H1 (cell line): ENCODE results near the gene SLC2A4RG. TPM values are rescaled to one million over a fixed set of nuclear protein-coding genes. Genes with fewer than 3 reads are reported as not detected.

Experiments
- CTCF ChIA-PET: fragments of 300-600 bp; sonication (Branson Sonifier 250); formaldehyde crosslinking; loops from one replicate; lab custom pipeline; 2021; ENCODE audit not compliant: partially characterized antibody; lab: Charles Lee
- POLR2A ChIA-PET: fragments of 300-600 bp; sonication (Branson Sonifier 250); formaldehyde crosslinking; loops from one replicate; lab custom pipeline; 2021; ENCODE audit warnings: inconsistent platforms; ENCODE audit not compliant: partially characterized antibody; lab: Charles Lee
- DNase-seq, 2 experiments: peaks; one replicate each; pipeline versions ENCODE4 v3.0.0 to v3.0.0-alpha.2; 2010 to 2022; ENCODE audit warnings: low spot score in 2 of 2, low read depth in 1 of 2, mixed read lengths in 1 of 2
- FAIRE-seq: peaks from 2 replicates; lab custom pipeline; 2011; peaks lifted over from hg19 to GRCh38; lab: Jason Lieb, UNC
- H2AFZ ChIP-seq: 2 replicates; pipeline ENCODE4 v1.8.1; 2012; ENCODE audit warnings: low read length, inconsistent platforms
- H2AK5ac ChIP-seq: 2 replicates; pipeline ENCODE4 v1.6.1; 2013; ENCODE audit warnings: low read depth, low read length
- H2BK120ac ChIP-seq: replicated peaks from 2 replicates; pipeline ENCODE3; 2013; ENCODE audit warnings: low read depth, low read length, inconsistent platforms
- H2BK12ac ChIP-seq: 2 replicates; pipeline ENCODE4 v1.6.1; 2013; ENCODE audit warnings: low read depth, low read length
- H2BK15ac ChIP-seq: 2 replicates; pipeline ENCODE4 v1.6.1; 2013; ENCODE audit warnings: low read length
- H2BK20ac ChIP-seq: 2 replicates; pipeline ENCODE4 v1.6.1; 2013; ENCODE audit warnings: low read length
- H2BK5ac ChIP-seq: 2 replicates; pipeline ENCODE4 v1.6.1; 2013; ENCODE audit warnings: low read depth, low read length
- H3K14ac ChIP-seq: 2 replicates; pipeline ENCODE4 v1.6.1; 2013; ENCODE audit warnings: inconsistent platforms; ENCODE audit not compliant: insufficient read length
- H3K18ac ChIP-seq: 2 replicates; pipeline ENCODE4 v1.6.1; 2013; ENCODE audit warnings: low read length; ENCODE audit errors: extremely low read depth
- H3K23ac ChIP-seq: 2 replicates; pipeline ENCODE4 v1.6.1; 2013; ENCODE audit warnings: inconsistent platforms; ENCODE audit not compliant: insufficient read length
- H3K23me2 ChIP-seq: 2 replicates; pipeline ENCODE4 v1.6.1; 2013; ENCODE audit warnings: low read depth, low read length
- H3K27ac ChIP-seq: 2 replicates; pipeline ENCODE4 v1.6.1; 2011; ENCODE audit warnings: low read depth, low read length, inconsistent platforms
- H3K27me3 ChIP-seq, 4 experiments: replicated peaks in 1 of 4; 1 replicate in 1 of 4; 2 replicates in 3 of 4; pipeline versions ENCODE4 v1.6.1 to v1.8.1; 2011 to 2013; ENCODE audit warnings: low read length in 3 of 4, mild to moderate bottlenecking in 3 of 4, inconsistent platforms in 2 of 4, mixed read lengths in 2 of 4, moderate library complexity in 1 of 4; ENCODE audit not compliant: control insufficient read depth in 3 of 4, insufficient read depth in 3 of 4; ENCODE audit errors: extremely low read depth in 1 of 4
- H3K36me3 ChIP-seq, 4 experiments: 2 replicates each; pipeline versions ENCODE4 v1.6.1 to v1.8.1; 2011 to 2013; ENCODE audit warnings: mild to moderate bottlenecking in 4 of 4, low read length in 3 of 4, moderate library complexity in 2 of 4, control low read depth in 1 of 4, inconsistent platforms in 1 of 4; ENCODE audit not compliant: insufficient read depth in 4 of 4, control insufficient read depth in 2 of 4
- H3K4ac ChIP-seq: replicated peaks from 2 replicates; pipeline ENCODE3; 2013; ENCODE audit warnings: low read length, low read depth, mixed read lengths, inconsistent platforms; ENCODE audit not compliant: insufficient read length
- H3K4me1 ChIP-seq, 4 experiments: replicated peaks in 1 of 4; 1 replicate in 1 of 4; 2 replicates in 3 of 4; pipeline versions ENCODE4 v1.6.1 to v1.8.1; 2011 to 2013; ENCODE audit warnings: low read length in 3 of 4, inconsistent platforms in 2 of 4, mixed read lengths in 1 of 4; ENCODE audit not compliant: insufficient read depth in 4 of 4, control insufficient read depth in 3 of 4
- H3K4me2 ChIP-seq, 2 experiments: 2 replicates each; pipeline versions ENCODE4 v1.6.1 to v1.8.1; 2011 to 2013; ENCODE audit warnings: low read depth in 2 of 2, low read length in 2 of 2, control low read depth in 1 of 2, inconsistent platforms in 1 of 2, mild to moderate bottlenecking in 1 of 2; ENCODE audit not compliant: insufficient read depth in 1 of 2
- H3K4me3 ChIP-seq, 4 experiments: fragments of 200-600, 300-600 bp in 1 of 4; sonication (generic), shearing (Covaris generic), sonication (Bioruptor Twin) in 1 of 4; 2 replicates each; pipeline versions ENCODE4 v1.5.1 to v1.8.1; 2011 to 2016; ENCODE audit warnings: low read length in 4 of 4, low read depth in 3 of 4, control low read depth in 2 of 4, inconsistent platforms in 2 of 4, mild to moderate bottlenecking in 2 of 4, mixed read lengths in 1 of 4, moderate library complexity in 1 of 4; ENCODE audit not compliant: insufficient read depth in 2 of 4; ENCODE audit errors: extremely low read depth in 1 of 4
- H3K56ac ChIP-seq: replicated peaks from 2 replicates; pipeline ENCODE3; 2013; ENCODE audit warnings: low read depth, mild to moderate bottlenecking, mixed read lengths, low read length, inconsistent platforms; ENCODE audit not compliant: insufficient read length
- H3K79me1 ChIP-seq: 2 replicates; pipeline ENCODE4 v1.6.1; 2013; ENCODE audit warnings: low read depth, low read length, control low read depth
- H3K79me2 ChIP-seq, 2 experiments: 2 replicates each; pipeline versions ENCODE4 v1.6.1 to v1.8.1; 2012 to 2013; ENCODE audit warnings: low read length in 2 of 2, mild to moderate bottlenecking in 2 of 2, inconsistent platforms in 1 of 2; ENCODE audit not compliant: insufficient read depth in 2 of 2, control insufficient read depth in 1 of 2
- H3K9ac ChIP-seq, 4 experiments: replicated peaks in 1 of 4; 1 replicate in 1 of 4; 2 replicates in 3 of 4; pipeline versions ENCODE4 v1.6.1 to v1.8.1; 2011 to 2013; ENCODE audit warnings: low read depth in 3 of 4, low read length in 3 of 4, control low read depth in 2 of 4, mild to moderate bottlenecking in 2 of 4, moderate library complexity in 2 of 4, inconsistent platforms in 1 of 4; ENCODE audit errors: extremely low read depth in 1 of 4
- H3K9me3 ChIP-seq, 2 experiments: 2 replicates each; pipeline versions ENCODE4 v1.6.1 to v1.8.1; 2012 to 2013; ENCODE audit warnings: mild to moderate bottlenecking in 2 of 2, moderate library complexity in 2 of 2, control low read depth in 1 of 2, inconsistent platforms in 1 of 2, low read depth in 1 of 2, low read length in 1 of 2, mixed read lengths in 1 of 2; ENCODE audit not compliant: insufficient read depth in 2 of 2
- H4K20me1 ChIP-seq, 2 experiments: replicated peaks in 1 of 2; 2 replicates each; pipeline versions ENCODE3 to v1.8.1; 2011 to 2013; ENCODE audit warnings: inconsistent platforms in 2 of 2, low read length in 2 of 2, mild to moderate bottlenecking in 1 of 2; ENCODE audit not compliant: insufficient read depth in 2 of 2, control insufficient read depth in 1 of 2
- H4K5ac ChIP-seq: 2 replicates; pipeline ENCODE4 v1.6.1; 2013; ENCODE audit warnings: low read length, low read depth, mixed read lengths, inconsistent platforms; ENCODE audit not compliant: insufficient read length
- H4K8ac ChIP-seq: 2 replicates; pipeline ENCODE4 v1.8.0; 2013; ENCODE audit warnings: mild to moderate bottlenecking, moderate library complexity, low read length, inconsistent platforms; ENCODE audit not compliant: insufficient read depth; ENCODE audit errors: extremely low read depth
- H4K91ac ChIP-seq: replicated peaks from 2 replicates; pipeline ENCODE3; 2013; ENCODE audit warnings: low read length, mixed read lengths, inconsistent platforms; ENCODE audit not compliant: insufficient read length
- CTCF ChIP-seq, 3 experiments: IDR thresholded peaks; 1 replicate in 2 of 3; 2 replicates in 1 of 3; pipeline versions ENCODE4 v1.5.1 to v1.6.1; 2011; ENCODE audit warnings: low read length in 3 of 3, mild to moderate bottlenecking in 3 of 3, inconsistent platforms in 2 of 3, low read depth in 1 of 3, moderate library complexity in 1 of 3; ENCODE audit not compliant: insufficient read depth in 1 of 3; ENCODE audit errors: control extremely low read depth in 1 of 3
- EZH2 ChIP-seq: fragments of 200-600 bp; sonication (generic); IDR thresholded peaks from 2 replicates; pipeline ENCODE4 v1.7.1; 2012; ENCODE audit warnings: low read depth, mild to moderate bottlenecking, moderate library complexity, low read length, inconsistent platforms; ENCODE audit not compliant: severe bottlenecking
- PHF8 ChIP-seq: fragments of 200-600 bp; sonication (generic); conservative IDR thresholded peaks from 2 replicates; pipeline ENCODE4 v1.7.1; 2012; ENCODE audit warnings: low read depth, mild to moderate bottlenecking, inconsistent platforms, low read length, moderate library complexity
- RBBP5 ChIP-seq: IDR thresholded peaks from 2 replicates; pipeline ENCODE4 v1.7.1; 2012; ENCODE audit warnings: low read depth, mild to moderate bottlenecking, inconsistent platforms, low read length, moderate library complexity, borderline replicate concordance
- WGBS, 2 experiments: shearing (Covaris generic) in 1 of 2; methylation state at CpG; one replicate each; pipeline versions ENCODE4 v1.1.6 to v1.1.7; 2013 to 2015; ENCODE audit warnings: low lambda C conversion rate in 2 of 2, mixed read lengths in 2 of 2, inconsistent platforms in 1 of 2, low coverage in 1 of 2, missing lambda C conversion rate in 1 of 2; ENCODE audit not compliant: insufficient replicate concordance in 2 of 2, insufficient coverage in 1 of 2, insufficient read length in 1 of 2; ENCODE audit errors: extremely low coverage in 1 of 2, missing lambda C conversion rate in 1 of 2; 5-methylcytosine and 5-hydroxymethylcytosine counted together
- polyA plus RNA-seq, 7 experiments: library from polyadenylated mRNA; depleted of rRNA in 3 of 7; stranded (reverse) in 5 of 7; unstranded in 2 of 7; fragments of >200 nt in 5 of 7; fragments of 200-250 nt in 2 of 7; gene quantifications; 1 replicate in 5 of 7; 2 replicates in 1 of 7; 4 replicates in 1 of 7; pipeline versions ENCODE4 v1.2.1 to v1.2.3, GENCODE V29; 2011 to 2013; ENCODE audit warnings: missing spikeins in 2 of 7, mixed read lengths in 2 of 7
- total RNA-seq: library from RNA; stranded (reverse); fragmentation: NEBNext Ultra II Directional; extraction: Animal tissue kit (Norgen Biotek cat#: 25700); gene quantifications from 2 replicates; pipeline ENCODE4 v1.2.1, GENCODE V29; 2021

Gene SLC2A4RG
- total and polyA plus RNA-seq, 2 of the 8 experiments (the other 6 are each of a cell fraction or from before 2014, with no cell fraction given): 15.9 to 29.1 TPM

- H3K56ac ChIP-seq: no peak overlapping the region
- no peak overlapping the region for H3K4ac ChIP-seq
- peaks cover 5% of the 10 kb centered on the region; the same call in 1 of the 2 replicates for H3K23me2 ChIP-seq
- H2BK12ac ChIP-seq: no peak overlapping the region
- H2BK5ac ChIP-seq: no peak overlapping the region
- 0 out of 2 replicates have a peak, but pooled peaks cover 4% of the 10 kb centered on the region for H3K79me1 ChIP-seq
- POLR2A ChIA-PET: interaction anchor here (1.3 to 1.9 kb wide), 3 partner anchors 9 to 26 kb away, joined by 4 to 6 read pairs (median 5); no protein-coding TSS in a partner anchor
- no peak overlapping the region for H2BK15ac ChIP-seq
- no peak overlapping the region for H3K4me2 ChIP-seq
- no peak overlapping the region for H3K14ac ChIP-seq
- H2BK20ac ChIP-seq: no peak overlapping the region
- H3K9ac ChIP-seq: no peak overlapping the region
- H3K9me3 ChIP-seq: no peaks in the 10 kb centered on the region
- no peak overlapping the region for H4K91ac ChIP-seq
- no peak overlapping the region for H3K23ac ChIP-seq
- no peaks in the 10 kb centered on the region for H3K27me3 ChIP-seq
- no peak for FAIRE-seq
- TF ChIP-seq PHF8: no peak
- no peak for TF ChIP-seq CTCF (IDR thresholded peaks at IDR 0.05; ENCODE audit: control extremely low read depth in 1 of 3, insufficient read depth in 1 of 3, low read depth in 1 of 3, low read length in 3 of 3)
- no peak for TF ChIP-seq EZH2
- no peak for TF ChIP-seq RBBP5
- no peak overlapping the region for H3K18ac ChIP-seq
- H3K79me2 ChIP-seq: peaks cover 0 to 61% of the 10 kb centered on the region in 2 experiments; a peak in 3 of 4 replicates
- WGBS, 2 experiments: 100% methylated on average over 1 of the region's 1 CpG; no CpG with 5 or more reads in 1 of the 2 experiments
- H2BK120ac ChIP-seq: no peak overlapping the region
- peaks cover 0 to 5% of the 10 kb centered on the region in 2 experiments for H4K20me1 ChIP-seq
- H3K4me3 ChIP-seq: no peak overlapping the region
- peaks cover 2 to 20% (median 4%) of the 10 kb centered on the region in 4 experiments for H3K36me3 ChIP-seq
- peaks cover 0 to 7% (median 6%) of the 10 kb centered on the region in 4 experiments; a peak in 5 of 7 replicates for H3K4me1 ChIP-seq
- no peak overlapping the region for H2AK5ac ChIP-seq
- no peak for DNase-seq
- CTCF ChIA-PET: interaction anchor here (1.2 kb wide), 1 partner anchor 15 kb away, joined by 4 read pairs; no protein-coding TSS in a partner anchor
- no peak overlapping the region for H2AFZ ChIP-seq
- H4K5ac ChIP-seq: no peak overlapping the region
- no peak overlapping the region for H3K27ac ChIP-seq
- H4K8ac ChIP-seq: no peak overlapping the region
Observed at GRCh38 chr20:63712191-63712590, 27.4 kb upstream of the SLC2A4RG start.
